ENCODE data around the gene CLDN20.
"Not testable (repeated sequence)": the region's sequence is repeated elsewhere in the genome, so short reads cannot be mapped to it uniquely, and the experiment has no call there.

The CLDN20 gene

DNA sequence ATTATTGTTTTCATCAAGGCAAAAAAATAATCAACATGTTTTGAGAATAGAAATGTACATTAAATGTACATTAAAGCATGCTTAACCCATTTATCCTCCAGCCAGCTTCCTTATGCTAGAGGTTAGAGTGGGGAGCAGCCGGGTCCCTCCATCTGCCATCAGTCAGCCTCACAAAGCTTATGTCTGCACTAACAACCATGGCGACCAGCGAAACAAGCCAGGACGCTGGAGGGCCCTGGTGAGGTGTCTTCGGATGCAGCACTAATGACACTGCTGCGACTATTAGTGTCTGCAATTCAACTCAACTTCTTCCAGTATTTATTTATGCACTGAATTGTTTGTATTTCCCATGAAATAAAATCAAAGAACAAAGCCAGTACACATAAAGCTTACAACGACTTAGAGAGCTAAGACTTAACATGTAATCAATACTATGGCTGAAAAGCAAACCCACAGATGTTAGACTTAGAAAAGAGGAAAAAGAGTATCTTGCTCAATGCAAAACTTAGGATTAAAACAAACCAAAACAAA, 6.8 kb downstream of the CLDN20 start:
- FAIRE-seq: no peak

DNA sequence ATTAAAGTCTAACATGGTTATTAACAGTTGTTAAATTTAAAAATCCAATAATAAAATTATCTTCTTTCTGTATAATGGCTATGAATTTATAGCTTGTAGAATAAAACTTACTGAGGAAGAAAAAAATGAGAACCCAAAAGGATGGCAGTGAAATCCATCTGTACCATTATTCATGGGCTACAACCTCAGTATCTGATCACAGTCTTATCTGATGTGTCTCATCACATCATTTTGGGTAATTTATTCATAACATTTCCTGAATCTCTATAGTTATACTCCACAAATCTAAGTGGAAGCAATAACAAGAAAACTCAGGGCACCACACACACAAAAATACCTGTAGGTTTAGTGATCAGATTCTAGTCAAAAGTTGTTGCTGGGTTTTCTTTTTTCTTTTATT, 7.3 kb downstream of the CLDN20 start:
- no peak for FAIRE-seq

DNA sequence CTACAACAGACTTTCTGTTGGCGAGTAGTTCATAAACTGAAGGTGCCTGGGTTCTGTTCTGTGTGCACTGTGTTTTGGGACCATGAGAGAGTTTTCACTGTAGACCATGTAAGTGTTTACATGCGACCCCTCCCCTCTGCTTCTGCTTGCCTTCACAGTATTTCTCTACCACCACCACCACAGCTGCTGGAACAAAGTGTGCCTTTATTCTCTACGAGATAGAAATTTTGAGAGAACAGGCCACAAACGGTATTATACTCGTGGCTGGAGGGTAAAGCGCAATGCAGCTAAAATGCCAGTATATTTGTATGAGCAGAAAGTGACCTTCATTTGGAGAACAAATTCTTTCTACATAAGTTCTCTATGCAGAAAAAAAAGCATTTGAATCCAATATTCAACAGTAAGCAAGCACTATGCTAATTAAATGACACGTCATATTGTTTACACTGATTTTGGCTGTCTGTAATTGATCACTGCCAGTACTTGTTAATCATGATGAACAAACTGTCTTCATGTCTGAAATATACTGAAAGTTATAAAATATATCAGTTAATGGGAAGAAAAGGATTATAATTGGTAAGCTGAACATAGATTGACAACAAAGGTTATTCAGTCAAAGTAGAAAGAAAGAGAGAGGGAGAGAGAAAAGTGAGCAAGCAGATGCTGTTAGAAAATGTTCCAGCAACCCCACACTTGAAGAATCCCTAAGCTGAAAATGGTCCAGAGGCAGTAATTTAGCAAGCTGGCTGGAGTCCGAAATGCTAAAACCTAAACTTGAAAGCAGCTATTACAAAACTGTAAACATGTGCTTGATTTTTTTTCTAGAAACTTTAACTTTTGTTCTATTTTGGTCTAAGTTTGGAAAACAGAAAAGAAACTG, 8.8 kb downstream of the CLDN20 start:
- no peak for FAIRE-seq

DNA sequence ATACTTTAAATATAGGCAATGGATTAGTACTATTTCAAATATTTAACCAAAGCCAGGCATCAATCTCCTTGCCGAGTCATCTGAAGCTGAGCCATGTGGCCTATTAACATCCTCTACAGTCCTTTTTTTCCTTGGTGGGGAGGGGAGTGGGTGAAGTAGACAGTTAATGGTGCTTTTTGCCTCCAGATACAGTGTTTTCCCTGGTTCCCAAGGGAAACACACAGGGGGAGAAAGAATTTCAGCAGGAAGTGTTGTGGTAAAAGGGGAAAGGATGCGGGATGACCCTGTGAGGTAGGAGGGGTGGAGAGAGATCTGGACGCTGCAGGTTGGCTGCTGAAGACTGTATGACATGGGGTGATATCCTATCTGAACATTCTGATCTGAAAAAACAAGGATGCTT, 9.6 kb downstream of the CLDN20 start:
- no peak for FAIRE-seq

DNA sequence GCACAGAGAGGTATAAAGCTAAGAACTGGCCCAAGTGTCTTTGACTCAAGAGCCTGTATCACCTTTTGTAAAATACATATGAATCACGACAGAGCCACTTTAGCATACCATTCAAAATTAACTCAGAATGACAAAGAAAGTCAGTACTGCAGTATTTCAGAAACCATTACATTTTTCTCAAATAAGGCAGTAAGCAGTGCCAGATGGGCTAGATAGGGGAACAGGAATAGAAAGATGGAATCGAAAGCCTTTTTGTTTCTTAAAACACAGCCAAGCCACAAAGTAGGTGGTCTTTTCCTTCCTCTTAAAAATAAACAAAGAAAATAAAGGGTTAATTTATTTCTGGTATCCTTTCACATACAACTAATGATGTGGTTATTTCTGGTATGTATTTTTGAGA, 10.3 kb downstream of the CLDN20 start:
- no peak for FAIRE-seq

DNA sequence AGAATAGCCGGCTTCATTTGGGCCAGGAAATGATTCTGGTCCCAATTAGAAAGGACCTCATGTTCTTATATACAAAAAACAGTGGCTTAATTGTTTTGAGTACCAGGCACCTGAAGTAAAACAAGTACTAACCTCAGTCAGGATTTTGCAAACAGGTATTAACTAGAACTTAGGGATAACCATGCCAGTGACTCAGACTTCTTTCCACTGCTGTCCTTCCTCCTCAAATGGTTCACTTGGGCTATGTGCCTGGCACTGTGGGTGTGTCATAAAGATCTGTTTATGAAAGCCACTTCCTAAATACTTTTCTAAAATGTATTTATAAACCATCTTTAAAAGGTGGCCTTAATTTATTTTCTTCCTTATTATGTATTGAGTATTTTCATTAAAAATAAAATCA, 10.7 kb downstream of the CLDN20 start:
- no peak for FAIRE-seq

DNA sequence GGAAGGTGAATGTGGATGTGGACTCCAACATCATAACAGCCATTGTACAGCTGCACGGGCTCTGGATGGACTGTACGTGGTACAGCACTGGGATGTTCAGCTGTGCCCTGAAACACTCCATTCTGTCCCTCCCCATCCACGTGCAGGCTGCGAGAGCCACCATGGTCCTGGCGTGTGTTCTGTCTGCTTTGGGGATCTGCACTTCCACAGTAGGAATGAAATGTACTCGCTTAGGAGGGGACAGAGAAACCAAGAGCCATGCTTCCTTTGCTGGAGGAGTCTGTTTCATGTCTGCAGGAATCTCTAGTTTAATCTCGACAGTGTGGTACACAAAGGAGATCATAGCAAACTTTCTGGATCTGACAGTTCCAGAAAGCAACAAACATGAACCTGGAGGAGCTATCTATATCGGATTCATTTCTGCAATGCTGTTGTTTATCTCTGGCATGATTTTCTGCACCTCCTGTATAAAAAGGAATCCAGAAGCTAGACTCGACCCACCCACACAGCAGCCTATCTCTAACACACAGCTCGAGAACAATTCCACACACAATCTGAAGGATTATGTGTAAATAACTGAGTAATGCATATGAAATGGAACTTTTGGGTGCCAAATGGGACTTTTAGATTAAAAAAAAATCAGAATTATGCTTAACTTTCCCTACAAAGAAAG, 12.1 kb downstream of the CLDN20 start:
- FAIRE-seq: no peak

DNA sequence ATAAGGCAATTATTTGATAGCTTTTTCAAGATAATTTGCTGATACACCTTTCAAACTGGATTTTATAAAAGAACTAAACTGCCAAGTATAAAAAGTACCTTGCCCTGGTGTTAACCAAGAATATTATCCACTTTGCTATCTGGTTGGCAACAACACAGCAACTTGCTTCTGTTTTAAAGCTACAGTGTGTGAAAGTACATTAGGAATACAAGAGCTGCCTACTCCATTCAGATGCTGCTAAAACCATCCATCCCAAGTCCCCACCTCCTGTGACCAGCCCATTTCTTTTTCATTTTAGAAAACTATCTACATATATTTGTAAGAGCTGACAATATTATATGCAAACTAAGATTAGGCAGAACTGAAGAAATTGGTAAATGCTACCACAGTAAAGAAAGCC, 12.8 kb downstream of the CLDN20 start:
- no peak for FAIRE-seq

DNA sequence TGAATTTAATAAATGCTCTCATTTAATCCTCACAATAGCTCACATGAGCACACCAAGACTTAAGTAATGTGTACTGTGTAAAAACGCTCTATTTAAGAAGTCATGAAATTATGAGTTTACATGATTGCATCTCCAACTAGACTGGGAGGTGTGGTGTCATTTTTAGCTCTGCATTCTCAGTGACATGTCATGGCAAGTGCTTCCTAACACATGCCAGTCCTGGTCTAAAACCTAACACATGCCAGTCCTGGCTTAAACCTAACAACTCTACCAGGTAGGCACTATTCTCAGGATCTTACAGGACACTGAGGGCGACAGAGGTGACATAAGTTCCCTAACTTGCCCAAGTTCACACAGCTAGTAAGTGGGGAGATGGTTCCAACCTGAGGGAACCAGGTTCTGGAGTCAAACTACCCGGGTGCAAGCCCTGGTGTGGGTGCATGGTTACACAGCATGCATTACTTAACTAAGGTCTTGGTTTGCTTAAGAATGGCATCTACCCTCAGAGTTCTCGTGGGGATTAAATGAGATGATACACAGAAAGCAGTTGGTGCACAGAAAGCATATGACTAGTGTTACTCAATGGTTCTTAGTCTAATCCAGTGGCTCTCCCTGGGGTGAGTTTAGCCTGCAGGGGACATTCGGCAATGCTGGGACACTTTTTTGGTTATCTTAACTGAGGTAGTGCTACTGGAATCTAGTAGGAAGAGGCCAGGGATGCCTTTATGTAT, 14.7 kb downstream of the CLDN20 start:
- FAIRE-seq: no peak

DNA sequence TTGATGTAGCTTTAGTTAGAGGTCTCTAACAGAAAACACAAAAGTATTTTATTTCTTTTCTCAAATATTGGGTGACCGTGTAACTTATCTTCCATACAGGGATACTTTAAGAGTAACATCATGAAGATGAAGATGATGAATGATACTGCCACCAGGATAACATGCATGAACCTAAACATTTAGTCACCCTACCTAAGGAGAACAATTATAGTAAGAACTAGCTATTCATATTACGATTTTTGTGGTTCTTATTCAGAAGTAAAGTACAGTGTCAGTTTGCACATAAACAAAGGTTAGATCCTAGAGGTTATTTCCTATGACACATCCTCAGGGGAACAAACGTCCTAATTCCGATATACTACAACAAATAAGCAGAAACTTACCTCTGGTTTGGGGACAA, 21.0 kb downstream of the CLDN20 start:
- no peak for FAIRE-seq

DNA sequence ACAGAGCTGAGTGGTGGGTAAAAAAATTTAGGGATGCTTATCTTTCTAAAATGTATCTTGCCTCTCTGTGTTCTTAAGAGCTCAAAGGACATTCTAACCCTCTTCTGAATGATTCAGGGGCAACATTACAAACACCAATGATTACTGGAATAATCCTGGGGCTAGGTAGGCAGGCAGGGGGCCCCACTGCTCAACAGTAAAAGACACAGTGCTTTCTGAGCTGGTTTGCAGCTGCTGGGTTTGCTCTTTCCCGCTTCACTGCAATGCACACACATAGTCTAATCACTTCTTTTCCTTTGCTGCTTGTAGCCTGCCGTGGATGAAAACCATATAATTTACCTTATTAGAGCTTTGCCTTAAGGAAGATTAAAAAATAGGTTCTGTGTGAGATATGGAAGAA, 23.9 kb downstream of the CLDN20 start:
- FAIRE-seq: no peak

DNA sequence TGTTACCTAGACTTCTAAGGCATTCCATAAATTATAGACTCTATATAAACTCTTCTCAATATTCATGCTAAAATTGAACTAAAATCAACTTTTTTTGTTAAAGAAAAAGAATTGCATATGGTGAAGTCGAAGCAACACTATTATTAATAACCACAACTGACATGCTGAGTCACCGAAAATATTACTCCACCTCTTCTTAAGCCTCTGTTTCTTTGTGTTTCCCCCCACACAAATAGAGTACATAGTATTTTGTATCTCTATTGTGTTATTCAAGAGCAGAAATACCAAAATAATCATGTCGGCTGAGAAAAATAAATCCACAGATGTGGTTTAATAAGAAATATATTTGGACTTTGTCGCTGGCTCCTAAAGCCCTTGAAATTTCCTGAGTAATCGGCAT, 26.7 kb downstream of the CLDN20 start:
- FAIRE-seq: no peak

DNA sequence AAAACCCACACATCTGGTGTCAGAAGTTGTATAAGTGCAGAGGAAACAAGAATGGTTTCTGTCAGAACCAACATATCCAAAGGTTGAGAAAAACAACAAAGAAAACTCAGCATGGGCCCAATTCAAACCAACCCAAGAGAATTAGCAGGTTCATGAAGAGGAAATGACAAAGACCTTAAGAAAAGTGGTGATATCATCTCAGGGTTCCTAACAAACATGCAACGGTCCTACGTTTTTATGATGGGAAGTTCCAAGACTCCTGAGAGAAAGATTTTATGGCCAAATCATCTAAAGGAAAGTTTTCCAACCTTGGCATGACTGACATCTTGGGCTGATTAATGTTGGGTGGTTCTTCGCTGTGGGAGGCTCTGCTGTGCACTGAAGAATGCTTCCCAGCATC, 27.5 kb downstream of the CLDN20 start:
- no peak for FAIRE-seq

DNA sequence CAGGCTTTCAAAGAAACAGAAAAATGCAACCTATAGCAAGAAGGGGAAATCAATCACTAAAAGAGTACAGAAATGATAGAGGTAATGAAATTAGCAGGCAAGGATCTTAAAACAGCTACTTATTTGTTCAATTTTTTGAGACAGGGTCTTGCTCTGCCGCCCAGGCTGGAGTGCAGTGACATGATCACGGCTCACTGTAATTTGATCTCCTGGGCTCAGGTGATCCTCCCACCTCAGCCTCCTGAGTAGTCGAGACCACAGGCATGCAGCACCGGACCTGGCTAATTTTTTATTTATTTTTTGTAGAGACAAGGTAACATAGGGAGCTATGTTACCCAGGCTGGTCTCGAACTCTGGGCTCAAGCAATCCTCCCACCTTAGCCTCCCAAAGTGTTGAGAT, 28.9 kb downstream of the CLDN20 start:
- FAIRE-seq: no peak

DNA sequence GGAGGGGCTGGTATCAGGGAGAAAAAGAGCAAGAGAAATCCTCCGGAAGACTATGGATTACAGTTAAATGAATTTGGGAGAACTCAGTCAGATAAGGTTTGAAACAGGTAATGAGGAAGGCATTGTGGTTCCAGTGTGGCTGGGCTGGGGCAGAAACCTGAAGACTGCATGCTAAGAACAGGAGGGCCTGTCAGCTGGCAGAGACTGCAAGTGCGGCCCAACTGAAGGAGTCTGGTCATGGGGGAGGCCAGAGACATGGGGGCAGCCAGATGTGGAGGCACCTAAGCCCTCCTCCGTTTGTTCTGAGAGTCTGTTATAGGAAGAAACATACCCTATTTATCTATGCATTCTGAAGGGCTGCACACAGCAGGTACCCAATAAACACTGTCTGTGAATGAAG, 33.9 kb downstream of the CLDN20 start:
- no peak for FAIRE-seq

DNA sequence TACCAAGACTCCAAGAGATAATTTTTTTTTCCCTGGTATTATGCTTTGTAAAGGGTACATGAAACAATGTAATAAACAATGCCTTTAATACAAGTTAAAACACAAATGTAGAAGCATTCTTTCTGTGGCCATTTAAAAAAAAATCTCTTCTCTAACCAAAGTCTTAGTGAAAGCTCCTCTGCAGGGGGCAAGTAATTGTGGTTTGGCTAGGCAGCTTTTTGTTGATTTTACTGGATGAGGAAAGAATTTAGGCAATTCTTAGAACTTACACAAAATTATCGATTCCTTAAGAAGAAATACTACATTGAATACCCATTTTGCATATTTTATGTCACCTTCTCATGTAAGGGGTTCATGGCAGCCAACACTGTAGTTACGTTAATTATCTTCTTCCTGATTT, 38.1 kb downstream of the CLDN20 start:
- no peak for FAIRE-seq

DNA sequence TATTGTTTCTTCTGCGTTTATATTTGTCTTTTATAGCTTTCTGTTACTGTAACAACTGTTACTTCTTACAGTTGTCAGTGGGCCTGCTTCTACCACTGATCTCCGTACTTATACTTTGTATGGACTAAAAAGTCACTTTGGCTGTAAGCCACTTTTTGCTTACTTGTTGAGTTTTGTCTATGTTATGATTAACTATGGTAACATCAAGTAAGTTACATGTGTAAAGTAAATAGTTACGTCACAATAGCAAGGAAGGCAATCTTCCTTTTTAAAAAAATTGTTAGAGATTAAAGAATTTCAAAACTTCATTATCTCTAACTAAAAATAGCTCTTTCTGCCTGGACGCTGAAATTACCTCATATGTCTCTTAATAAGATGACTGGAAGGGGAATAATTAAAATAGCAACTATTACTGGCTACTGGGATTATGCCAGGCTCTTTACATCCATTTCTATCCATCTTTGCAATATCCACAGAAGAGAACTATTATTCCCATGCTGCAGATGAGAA, 39.6 kb downstream of the CLDN20 start:
- FAIRE-seq: no peak

DNA sequence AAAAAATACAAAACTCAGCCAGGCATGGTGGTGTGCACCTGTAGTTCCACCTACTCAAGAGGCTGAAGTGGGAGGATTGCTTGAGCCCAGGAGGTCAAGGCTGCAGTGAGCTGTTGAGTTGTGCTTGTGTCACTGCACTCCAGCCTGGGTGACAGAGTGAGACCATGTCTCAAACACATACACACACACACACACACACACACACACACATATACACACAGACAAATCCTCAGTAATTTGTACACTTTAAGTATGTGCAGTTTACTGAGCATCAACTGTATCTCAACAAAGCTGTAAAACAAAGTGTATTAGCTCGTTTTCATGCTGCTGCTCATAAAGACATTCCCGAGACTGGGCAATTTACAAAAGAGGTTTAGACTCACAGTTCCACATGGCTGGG, 43.1 kb downstream of the CLDN20 start:
- FAIRE-seq: no peak

DNA sequence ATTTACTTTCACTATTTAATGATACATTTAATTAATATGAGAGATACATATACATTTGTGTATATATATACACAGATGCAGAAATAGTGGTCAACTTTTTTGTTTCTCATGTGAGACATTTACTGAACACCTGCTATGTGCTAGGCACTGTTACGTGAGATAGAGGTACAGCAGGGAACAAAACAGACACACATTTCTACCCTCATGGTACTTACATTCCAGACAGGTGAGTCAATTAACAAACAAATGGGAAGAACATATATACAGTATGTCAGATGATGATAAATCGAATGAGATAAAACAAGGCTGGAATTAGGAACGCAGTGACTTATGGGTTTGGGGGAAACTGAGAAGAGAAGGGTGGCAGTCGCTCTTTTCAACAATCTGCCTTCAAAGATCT, 45.3 kb downstream of the CLDN20 start:
- FAIRE-seq: no peak

DNA sequence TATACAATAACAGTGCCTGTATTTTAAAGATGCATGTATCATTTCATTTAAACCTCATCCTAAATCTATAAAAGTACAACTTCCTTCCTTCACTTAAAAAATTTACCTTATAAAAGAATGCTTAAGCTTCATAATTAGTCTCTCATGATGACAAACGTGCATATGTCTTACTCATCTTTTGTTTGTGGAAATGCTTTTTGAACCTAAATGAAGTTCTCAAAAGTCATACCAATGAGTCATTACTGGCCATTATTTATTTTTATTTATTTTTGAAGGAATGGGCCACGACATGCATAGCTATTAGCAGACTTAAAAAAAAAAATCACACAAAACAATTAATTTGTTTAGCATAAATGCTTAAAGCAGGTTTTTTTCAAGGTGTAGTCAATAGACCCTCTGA, 46.8 kb downstream of the CLDN20 start:
- FAIRE-seq: no peak

DNA sequence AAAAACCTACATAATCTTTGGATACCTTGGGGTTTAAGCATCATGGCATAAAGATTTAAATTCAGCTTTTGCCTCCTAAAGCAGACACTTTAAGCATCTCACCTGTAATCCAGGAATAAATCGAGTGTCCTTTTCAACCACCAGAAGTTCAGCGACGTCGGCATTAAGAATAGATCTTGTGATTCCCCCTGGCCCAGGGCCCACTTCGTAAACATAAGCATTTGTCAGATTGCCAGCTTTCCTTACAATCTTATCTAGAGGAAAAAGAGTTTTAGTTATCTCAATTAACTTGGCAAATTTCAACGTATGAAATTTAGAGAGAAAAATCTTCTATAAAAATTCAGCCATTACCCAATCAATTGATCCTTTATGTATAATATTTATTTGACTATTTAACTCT, 47.3 kb downstream of the CLDN20 start:
- FAIRE-seq: no peak

DNA sequence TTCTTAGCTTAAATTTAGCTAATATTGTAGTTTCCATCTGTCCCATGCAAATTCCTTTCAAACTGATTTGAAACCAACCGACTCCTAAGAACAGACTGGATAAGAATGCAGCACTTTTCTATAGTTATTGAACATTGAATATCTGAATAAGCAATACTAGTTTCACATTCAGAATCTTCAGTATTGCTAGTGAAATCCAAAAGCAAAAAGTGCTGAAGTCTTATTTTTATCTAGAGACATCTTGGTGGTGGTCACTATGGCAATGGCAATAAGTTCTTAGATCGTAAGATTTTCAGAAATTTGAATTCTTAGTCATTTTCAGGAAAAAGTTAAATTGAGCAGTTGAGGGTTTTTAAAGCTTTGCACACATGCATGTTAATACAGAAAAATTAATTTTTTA, 47.8 kb downstream of the CLDN20 start:
- no peak for FAIRE-seq

DNA sequence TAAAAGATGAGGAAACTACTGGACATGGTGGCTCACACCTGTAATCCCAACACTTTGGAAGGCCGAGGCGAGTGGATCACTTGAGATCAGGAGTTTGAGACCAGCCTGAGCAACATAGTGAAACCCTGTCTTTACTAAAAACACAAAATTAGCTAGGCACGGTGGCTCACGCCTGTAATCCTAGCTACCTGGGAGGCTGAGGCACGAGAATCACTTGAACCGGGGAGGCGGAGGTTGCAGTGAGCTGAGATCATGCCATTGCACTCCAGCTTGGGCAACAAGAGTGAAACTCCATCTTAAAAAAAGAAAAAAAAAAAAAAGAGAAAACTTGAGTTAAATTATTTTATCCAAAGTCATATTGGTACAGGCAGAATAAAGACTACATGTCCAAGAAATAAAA, 49.1 kb downstream of the CLDN20 start:
- not testable (repeated sequence) for FAIRE-seq
